KMS-11 (cell line): ENCODE results near the gene HDAC4.

Experiments
- H2AFZ ChIP-seq: fragments of 200-600 bp; sonication (generic); 2 replicates; pipeline ENCODE4 v1.6.1; 2016; ENCODE audit warnings: antibody characterized with exemption, mixed run types, low read depth
- H3K27ac ChIP-seq: fragments of 200-600 bp; sonication (generic); 2 replicates; pipeline ENCODE4 v1.6.1; 2016; ENCODE audit warnings: mild to moderate bottlenecking, mixed run types
- H3K27me3 ChIP-seq: fragments of 200-600 bp; sonication (generic); 2 replicates; pipeline ENCODE4 v1.6.1; 2017; ENCODE audit warnings: mild to moderate bottlenecking, low read depth, mixed run types, moderate library complexity; ENCODE audit not compliant: insufficient read depth
- H3K36me3 ChIP-seq: fragments of 200-600 bp; sonication (generic); 2 replicates; pipeline ENCODE4 v1.6.1; 2017; ENCODE audit warnings: mild to moderate bottlenecking, mixed run types; ENCODE audit not compliant: insufficient read depth
- H3K4me1 ChIP-seq: fragments of 200-600 bp; sonication (generic); 2 replicates; pipeline ENCODE4 v1.6.1; 2016; ENCODE audit warnings: mild to moderate bottlenecking, low read depth, mixed run types; ENCODE audit not compliant: poor library complexity, severe bottlenecking
- H3K4me2 ChIP-seq: fragments of 200-600 bp; sonication (generic); 2 replicates; pipeline ENCODE4 v1.7.0; 2016; ENCODE audit warnings: mild to moderate bottlenecking, mixed run types
- H3K4me3 ChIP-seq: fragments of 200-600 bp; sonication (generic); IDR thresholded peaks from 2 replicates; pipeline ENCODE4 v1.6.1; 2017; ENCODE audit warnings: low read depth, low read length, mixed read lengths; ENCODE audit not compliant: insufficient read depth
- H3K79me2 ChIP-seq: fragments of 200-600 bp; sonication (generic); 2 replicates; pipeline ENCODE4 v1.6.1; 2016; ENCODE audit warnings: low read depth, mixed run types; ENCODE audit not compliant: insufficient read depth
- H3K9ac ChIP-seq: fragments of 200-600 bp; sonication (generic); 2 replicates; pipeline ENCODE4 v1.6.1; 2016; ENCODE audit warnings: mild to moderate bottlenecking, mixed run types
- H4K20me1 ChIP-seq: fragments of 200-600 bp; sonication (generic); 2 replicates; pipeline ENCODE4 v1.6.1; 2016; ENCODE audit warnings: mild to moderate bottlenecking, mixed run types; ENCODE audit not compliant: insufficient read depth
- CTCF ChIP-seq: fragments of 200-600 bp; sonication (generic); conservative IDR thresholded peaks from 2 replicates; pipeline ENCODE4 v1.6.1; 2017; ENCODE audit warnings: low read depth, mild to moderate bottlenecking, antibody characterized with exemption, low read length, moderate library complexity, mixed read lengths

The HDAC4 gene

GRCh38 chr2:239306274-239307220, 94.3 kb downstream of the HDAC4 start:
- no peak for TF ChIP-seq CTCF
- H3K79me2 ChIP-seq: peaks cover 10% of the 10 kb centered on the region; the same call in 1 of the 2 replicates

GRCh38 chr2:239305771-239306170, 95.0 kb downstream of the HDAC4 start:
- no peaks in the 10 kb centered on the region for H4K20me1 ChIP-seq
- H3K9ac ChIP-seq: no peak overlapping the region
- peaks cover 16% of the 10 kb centered on the region for H3K4me1 ChIP-seq
- peaks cover 10% of the 10 kb centered on the region; the same call in 1 of the 2 replicates for H3K79me2 ChIP-seq
- no peak overlapping the region for H3K27ac ChIP-seq
- H2AFZ ChIP-seq: no peak overlapping the region
- no peak for TF ChIP-seq CTCF
- H3K36me3 ChIP-seq: no peaks in the 10 kb centered on the region
- H3K4me2 ChIP-seq: no peak overlapping the region
- no peaks in the 10 kb centered on the region for H3K27me3 ChIP-seq
- no peak overlapping the region for H3K4me3 ChIP-seq

More at GRCh38 chr2:239306274-239307220, 94.3 kb downstream of the HDAC4 start:
- no peak overlapping the region for H3K4me3 ChIP-seq
- H3K9ac ChIP-seq: no peak overlapping the region
- H3K27me3 ChIP-seq: no peaks in the 10 kb centered on the region
- no peak overlapping the region for H3K27ac ChIP-seq
- H3K4me1 ChIP-seq: peaks cover 16% of the 10 kb centered on the region
- H3K36me3 ChIP-seq: no peaks in the 10 kb centered on the region
- no peak overlapping the region for H3K4me2 ChIP-seq
- H4K20me1 ChIP-seq: no peaks in the 10 kb centered on the region
- no peak overlapping the region for H2AFZ ChIP-seq

- H3K36me3 ChIP-seq: no peaks in the 10 kb centered on the region
- H3K27ac ChIP-seq: no peak overlapping the region
- H3K9ac ChIP-seq: no peak overlapping the region
- H4K20me1 ChIP-seq: no peaks in the 10 kb centered on the region
- H3K27me3 ChIP-seq: no peaks in the 10 kb centered on the region
- H3K4me3 ChIP-seq: no peak overlapping the region
- no peak overlapping the region for H2AFZ ChIP-seq
- peak overlapping the region; percentile 30; the same call in 1 of the 2 replicates for H3K4me2 ChIP-seq
- peaks cover 10% of the 10 kb centered on the region; the same call in 1 of the 2 replicates for H3K79me2 ChIP-seq
- no peak for TF ChIP-seq CTCF
- H3K4me1 ChIP-seq: peaks cover 16% of the 10 kb centered on the region
These were observed 95.6 kb downstream of the HDAC4 start for GRCh38 chr2:239305222-239305575.

- no peaks in the 10 kb centered on the region for H3K27me3 ChIP-seq
- no peak overlapping the region for H3K9ac ChIP-seq
- H3K4me2 ChIP-seq: peak overlapping the region; percentile 30; the same call in 1 of the 2 replicates
- TF ChIP-seq CTCF: no peak
- no peak overlapping the region for H3K4me3 ChIP-seq
- H2AFZ ChIP-seq: no peak overlapping the region
- peaks cover 10% of the 10 kb centered on the region; the same call in 1 of the 2 replicates for H3K79me2 ChIP-seq
- H3K36me3 ChIP-seq: no peaks in the 10 kb centered on the region
- H4K20me1 ChIP-seq: no peaks in the 10 kb centered on the region
- peaks cover 16% of the 10 kb centered on the region for H3K4me1 ChIP-seq
- peak overlapping the region; percentile 16; the same call in 1 of the 2 replicates for H3K27ac ChIP-seq
These were observed 96.1 kb downstream of the HDAC4 start for GRCh38 chr2:239304533-239305221.
